HL-60 (cell line): ENCODE results near the gene ARHGAP10.

Experiments used
- GABPA ChIP-seq: IDR thresholded peaks from 2 replicates; pipeline ENCODE4 v1.6.1; 2012; ENCODE audit warnings: low read depth
- POLR2AphosphoS5 ChIP-seq: IDR thresholded peaks from 2 replicates; pipeline ENCODE4 v1.6.1; 2012; ENCODE audit warnings: low read depth
- SPI1 ChIP-seq: IDR thresholded peaks from 2 replicates; pipeline ENCODE4 v1.6.1; 2012; ENCODE audit warnings: low read depth, mild to moderate bottlenecking, borderline replicate concordance
- TF ChIP-seq, protein P1 (sequence below): IDR thresholded peaks from one replicate; pipeline ENCODE4 v1.5.1; 2011; ENCODE audit warnings: low read length, control low read depth, inconsistent platforms; ENCODE audit not compliant: insufficient read depth
- TF ChIP-seq, protein P2 (sequence below): IDR thresholded peaks from 2 replicates; pipeline ENCODE4 v1.6.1; 2012; ENCODE audit warnings: low read depth; ENCODE audit not compliant: insufficient replicate concordance

DNA sequence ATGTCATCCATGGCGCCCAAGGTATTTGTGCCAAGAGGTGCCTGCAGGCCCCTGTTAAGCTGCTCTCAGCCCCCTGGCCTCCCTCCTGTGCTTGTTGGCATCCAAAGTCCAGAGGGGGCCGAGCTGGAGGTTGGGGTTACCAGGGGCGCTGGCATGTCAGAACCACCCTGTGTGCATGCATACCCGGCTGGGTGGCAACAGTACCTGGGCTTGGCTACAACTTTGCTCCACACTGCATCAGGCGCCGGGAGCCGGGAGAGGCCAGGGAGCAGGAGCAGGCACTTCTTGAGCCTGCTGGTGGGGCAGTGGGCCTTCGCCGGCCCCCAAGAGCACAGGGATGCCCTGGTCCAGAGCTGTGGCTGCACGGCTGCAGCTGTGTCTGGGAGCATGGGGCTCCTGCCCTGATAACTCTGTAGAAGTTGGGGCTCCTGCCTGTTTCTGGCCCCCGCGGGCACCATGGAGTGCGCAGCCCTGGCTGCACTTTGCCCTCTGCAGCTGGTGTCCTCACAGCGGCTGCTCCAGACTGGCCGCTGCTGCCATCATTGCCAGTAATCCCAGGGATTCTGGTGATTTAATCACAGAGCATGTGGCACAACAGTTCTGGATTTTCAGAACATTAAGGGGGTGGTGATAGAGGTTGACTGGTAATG lies 130.3 kb downstream of the ARHGAP10 start:
- TF ChIP-seq, protein P1, sequence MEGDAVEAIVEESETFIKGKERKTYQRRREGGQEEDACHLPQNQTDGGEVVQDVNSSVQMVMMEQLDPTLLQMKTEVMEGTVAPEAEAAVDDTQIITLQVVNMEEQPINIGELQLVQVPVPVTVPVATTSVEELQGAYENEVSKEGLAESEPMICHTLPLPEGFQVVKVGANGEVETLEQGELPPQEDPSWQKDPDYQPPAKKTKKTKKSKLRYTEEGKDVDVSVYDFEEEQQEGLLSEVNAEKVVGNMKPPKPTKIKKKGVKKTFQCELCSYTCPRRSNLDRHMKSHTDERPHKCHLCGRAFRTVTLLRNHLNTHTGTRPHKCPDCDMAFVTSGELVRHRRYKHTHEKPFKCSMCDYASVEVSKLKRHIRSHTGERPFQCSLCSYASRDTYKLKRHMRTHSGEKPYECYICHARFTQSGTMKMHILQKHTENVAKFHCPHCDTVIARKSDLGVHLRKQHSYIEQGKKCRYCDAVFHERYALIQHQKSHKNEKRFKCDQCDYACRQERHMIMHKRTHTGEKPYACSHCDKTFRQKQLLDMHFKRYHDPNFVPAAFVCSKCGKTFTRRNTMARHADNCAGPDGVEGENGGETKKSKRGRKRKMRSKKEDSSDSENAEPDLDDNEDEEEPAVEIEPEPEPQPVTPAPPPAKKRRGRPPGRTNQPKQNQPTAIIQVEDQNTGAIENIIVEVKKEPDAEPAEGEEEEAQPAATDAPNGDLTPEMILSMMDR: no peak
- no peak for TF ChIP-seq POLR2AphosphoS5
- TF ChIP-seq SPI1: no peak
- TF ChIP-seq GABPA: no peak
- TF ChIP-seq, protein P2, sequence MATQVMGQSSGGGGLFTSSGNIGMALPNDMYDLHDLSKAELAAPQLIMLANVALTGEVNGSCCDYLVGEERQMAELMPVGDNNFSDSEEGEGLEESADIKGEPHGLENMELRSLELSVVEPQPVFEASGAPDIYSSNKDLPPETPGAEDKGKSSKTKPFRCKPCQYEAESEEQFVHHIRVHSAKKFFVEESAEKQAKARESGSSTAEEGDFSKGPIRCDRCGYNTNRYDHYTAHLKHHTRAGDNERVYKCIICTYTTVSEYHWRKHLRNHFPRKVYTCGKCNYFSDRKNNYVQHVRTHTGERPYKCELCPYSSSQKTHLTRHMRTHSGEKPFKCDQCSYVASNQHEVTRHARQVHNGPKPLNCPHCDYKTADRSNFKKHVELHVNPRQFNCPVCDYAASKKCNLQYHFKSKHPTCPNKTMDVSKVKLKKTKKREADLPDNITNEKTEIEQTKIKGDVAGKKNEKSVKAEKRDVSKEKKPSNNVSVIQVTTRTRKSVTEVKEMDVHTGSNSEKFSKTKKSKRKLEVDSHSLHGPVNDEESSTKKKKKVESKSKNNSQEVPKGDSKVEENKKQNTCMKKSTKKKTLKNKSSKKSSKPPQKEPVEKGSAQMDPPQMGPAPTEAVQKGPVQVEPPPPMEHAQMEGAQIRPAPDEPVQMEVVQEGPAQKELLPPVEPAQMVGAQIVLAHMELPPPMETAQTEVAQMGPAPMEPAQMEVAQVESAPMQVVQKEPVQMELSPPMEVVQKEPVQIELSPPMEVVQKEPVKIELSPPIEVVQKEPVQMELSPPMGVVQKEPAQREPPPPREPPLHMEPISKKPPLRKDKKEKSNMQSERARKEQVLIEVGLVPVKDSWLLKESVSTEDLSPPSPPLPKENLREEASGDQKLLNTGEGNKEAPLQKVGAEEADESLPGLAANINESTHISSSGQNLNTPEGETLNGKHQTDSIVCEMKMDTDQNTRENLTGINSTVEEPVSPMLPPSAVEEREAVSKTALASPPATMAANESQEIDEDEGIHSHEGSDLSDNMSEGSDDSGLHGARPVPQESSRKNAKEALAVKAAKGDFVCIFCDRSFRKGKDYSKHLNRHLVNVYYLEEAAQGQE: no peak
